HG02571 (cell line): ENCODE data around the gene CLSTN2.

Experiments
- ATAC-seq: cut with Tn5 transposase; IDR thresholded peaks from one replicate; pipeline ENCODE4 v1.9.1; 2021; ENCODE audit warnings: mild to moderate bottlenecking, moderate library complexity; ENCODE audit not compliant: unreplicated experiment

Gene CLSTN2

GRCh38 chr3:140319739-140320138, 384.8 kb downstream of the CLSTN2 start:
- no peak for ATAC-seq

DNA sequence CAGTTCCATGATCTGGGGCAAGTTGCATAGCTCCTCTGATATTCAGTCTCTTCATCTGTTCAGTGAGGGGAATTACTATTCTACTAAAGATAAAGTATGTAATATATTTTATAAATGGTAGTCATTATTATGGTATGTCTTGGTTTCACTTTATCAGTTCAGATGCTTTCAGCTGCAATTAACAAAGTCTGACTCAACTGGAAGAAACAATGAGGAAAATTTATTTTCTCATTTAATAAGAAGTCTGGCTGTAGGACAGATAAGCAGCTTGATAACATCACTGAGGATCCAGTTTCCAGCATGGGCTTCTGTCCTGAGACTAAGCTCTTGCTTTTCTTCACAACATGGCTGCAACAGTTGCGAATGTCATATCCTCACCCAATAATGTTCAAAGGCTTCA, 388.6 kb downstream of the CLSTN2 start:
- ATAC-seq, result no peak

DNA sequence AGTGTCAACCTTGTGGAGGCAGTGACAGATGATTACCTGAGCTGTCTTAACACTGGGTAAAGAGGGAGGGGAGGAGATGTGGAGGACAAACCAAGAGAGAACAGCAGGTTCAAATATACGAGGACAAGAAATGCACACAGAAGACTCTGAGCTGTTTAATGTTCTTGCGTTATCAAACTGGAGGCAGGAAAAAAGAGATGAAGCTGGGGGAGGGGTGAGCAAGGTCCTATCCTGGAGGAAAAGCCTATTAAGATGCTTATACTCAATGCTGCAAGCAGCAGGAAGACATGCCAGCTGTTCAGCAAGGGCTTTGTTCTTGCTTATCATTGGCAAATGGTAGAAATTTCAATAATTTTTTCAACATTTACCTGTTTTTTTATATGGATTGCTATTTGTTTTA, 397.1 kb downstream of the CLSTN2 start:
- no peak for ATAC-seq

DNA sequence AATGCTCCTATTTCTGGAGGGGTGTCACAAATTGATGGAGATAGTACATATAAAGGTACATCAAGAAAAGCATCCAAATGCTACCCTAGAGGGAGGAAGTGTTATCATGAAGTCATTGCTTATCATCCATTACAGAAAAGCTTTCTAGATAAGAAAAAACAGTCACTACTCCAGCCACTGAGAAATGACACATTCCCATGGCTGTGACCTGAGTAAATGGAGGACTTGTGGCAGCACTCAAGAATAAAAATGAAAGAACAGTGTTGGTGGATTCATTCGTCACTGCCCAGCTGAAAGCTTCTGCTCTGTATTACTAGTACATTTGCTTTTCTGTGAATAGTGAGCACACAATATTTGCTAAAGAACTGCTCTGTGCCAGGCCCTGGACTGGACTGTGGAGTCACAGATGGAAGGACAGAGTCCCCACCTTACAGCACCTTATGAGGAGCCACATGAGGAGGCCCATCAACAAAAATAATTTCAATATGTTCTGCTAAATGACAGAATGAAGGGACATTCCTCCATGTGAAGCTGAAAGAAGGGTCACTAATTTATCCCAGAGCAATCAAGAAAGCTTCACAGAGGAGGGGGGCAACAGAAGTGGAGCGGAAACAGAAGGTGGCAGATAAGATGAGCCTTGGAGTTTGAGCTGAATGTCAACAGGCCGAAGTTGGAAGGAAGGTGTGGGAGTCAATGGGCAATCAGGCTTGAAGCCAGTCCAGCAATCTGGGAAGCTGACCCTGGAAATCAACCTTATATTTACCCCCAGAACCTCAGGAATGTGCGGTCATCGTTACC, 399.3 kb downstream of the CLSTN2 start:
- no peak for ATAC-seq

DNA sequence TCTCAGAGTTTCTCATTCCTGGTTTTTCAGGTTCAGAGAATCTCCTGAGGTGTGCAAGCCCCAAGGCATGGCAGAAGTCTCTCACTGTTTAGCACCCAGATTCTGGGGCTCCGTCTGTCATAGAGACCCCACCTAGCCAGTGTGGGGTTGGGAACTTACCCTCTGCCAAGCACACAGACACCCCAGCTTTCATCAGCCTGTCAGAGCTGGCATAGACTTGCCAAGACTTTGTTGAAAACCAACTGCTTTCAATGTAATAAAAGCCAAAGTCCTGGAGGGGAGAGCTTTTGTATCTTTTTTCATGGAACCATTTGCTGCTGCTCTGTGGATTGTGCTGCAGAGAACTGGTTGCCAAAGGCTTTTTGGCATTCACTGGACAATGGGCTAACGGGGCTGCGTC, 401.5 kb downstream of the CLSTN2 start:
- no peak for ATAC-seq

DNA sequence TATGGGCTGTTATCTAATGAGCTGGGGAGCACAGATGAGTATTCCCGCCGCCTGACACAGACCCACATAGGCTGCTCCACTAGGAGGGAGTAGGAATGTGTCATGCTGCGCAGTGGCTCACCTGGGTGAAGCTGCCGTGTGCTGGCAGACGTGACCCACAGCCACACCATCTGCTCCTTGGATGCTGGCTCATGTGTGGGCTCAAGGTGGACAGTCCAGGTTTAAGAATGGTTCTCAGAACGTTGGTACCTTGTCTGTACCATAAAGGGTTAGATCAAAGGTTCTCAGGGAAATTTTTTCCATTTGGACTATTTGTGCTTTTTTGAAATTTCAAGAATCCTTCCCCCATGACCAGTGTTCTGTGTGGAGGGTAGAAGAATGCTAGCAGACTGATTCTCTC, 403.9 kb downstream of the CLSTN2 start:
- no peak for ATAC-seq

- ATAC-seq, result no peak
Observed at GRCh38 chr3:140341203-140341602, 406.2 kb downstream of the CLSTN2 start.

- ATAC-seq, result no peak
Observed at GRCh38 chr3:140341817-140342403, 406.9 kb downstream of the CLSTN2 start.

DNA sequence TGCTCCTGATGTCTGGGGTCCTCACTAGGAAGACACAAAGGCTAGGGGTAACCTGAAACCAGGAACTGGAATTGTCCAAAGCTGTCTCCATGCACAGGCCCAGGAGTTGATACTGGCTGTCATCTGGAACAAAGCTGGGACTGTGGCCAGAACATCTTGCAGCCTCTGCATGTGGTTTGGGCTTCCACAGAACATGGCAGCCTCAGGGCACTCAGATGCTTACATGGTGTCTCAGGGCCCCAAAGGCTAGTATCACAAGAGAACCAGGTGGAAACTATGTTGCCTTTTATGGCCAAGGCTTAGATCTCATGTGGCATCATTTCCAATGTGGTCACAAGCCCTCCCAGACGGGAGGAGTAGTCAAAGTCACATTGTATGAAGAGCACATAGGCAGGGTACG, 407.7 kb downstream of the CLSTN2 start:
- no peak for ATAC-seq

DNA sequence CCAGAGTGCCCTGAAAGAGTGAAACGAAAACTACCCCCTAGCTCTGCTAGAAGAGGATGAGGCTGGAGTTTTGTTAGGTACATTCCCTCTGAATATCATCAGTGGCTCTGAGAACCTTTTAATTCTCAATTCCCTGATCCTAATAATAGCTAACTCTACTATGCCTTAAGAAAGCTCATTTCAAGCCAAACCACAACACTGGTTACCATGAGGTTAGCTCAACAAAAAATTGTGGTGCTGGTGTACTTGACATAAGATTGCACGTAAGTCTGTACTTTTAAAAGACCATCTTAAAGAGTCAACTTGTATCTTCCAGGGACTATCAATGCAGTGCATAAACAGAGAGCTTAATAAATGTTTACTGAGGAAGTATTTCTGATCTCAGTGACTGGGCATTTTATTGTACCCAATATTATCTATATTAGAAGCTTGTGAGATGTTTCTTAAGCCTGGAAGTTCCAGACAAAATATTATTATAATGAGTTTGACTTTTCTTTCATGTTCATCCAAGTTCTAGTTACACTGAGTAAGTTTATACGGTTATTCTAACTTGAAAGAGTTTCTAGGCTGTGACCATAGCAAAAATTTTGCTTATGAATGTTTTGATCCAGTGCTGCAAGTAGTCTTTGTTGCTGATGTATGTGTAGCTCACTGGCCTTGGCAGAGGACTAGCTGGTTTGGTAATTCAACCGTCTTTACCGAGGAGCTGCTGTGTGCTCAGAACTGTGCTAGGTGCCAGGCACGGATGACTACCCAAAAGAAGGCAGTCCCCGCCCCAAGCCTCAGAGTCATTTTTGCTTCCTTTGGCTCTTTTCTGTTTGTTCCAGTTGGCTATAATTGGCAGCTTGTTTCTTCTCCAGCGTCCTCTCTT, 408.5 kb downstream of the CLSTN2 start:
- no peak for ATAC-seq

- ATAC-seq, result no peak
Observed at GRCh38 chr3:140344082-140344454, 409.1 kb downstream of the CLSTN2 start.

DNA sequence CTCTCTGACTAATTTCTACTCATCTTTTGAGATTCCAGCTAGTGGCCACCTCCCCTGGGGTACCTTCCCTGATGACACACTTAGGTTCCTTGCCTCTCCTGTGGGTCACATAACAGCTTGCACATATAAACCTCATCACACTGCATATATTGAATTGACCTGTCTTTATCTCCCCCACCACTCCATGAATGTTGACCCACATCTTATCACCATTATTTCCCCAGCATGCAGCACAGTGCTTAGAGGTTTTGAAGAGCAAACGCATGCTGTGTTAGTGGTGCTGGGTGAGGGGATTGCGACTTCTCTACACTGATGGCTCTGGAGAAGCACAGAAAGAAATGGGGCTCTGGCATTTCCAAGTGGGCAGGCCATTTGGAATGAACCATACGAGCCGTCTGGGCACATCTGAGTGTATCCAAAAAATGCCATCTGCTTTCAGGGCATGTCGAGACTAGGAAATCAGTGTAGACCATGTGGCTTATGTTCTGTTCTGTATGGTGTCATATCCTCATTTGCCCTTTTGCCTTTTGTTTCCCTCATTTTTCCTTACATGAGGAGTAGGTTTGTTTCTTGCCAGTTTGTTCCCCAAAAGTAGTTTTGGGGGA, 409.7 kb downstream of the CLSTN2 start:
- no peak for ATAC-seq

- ATAC-seq, result no peak
Observed at GRCh38 chr3:140347151-140347550, 412.2 kb downstream of the CLSTN2 start.

GRCh38 chr3:140349938-140350337, 415.0 kb downstream of the CLSTN2 start:
- ATAC-seq, result no peak

GRCh38 chr3:140351466-140351865, 416.5 kb downstream of the CLSTN2 start:
- no peak for ATAC-seq

DNA sequence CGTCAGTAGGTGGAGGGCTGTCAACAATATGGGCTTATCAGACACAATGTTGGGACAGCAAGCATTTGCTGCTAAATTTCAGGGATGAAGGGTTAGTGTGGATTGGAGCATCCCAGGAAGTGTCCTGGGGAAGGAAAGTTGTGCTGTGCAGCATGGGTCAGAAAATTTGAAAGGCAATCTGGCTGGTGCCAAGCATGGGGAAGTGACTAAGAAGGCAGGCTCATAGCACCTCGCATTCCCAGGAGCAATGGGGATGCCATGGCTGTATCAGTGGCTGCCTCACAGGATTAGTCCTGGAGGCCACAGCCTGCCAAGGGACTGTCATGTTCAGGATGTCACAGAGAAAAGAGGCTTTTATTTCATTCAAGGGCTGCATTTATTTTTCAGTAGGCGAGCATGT, 420.5 kb downstream of the CLSTN2 start:
- ATAC-seq, result no peak

DNA sequence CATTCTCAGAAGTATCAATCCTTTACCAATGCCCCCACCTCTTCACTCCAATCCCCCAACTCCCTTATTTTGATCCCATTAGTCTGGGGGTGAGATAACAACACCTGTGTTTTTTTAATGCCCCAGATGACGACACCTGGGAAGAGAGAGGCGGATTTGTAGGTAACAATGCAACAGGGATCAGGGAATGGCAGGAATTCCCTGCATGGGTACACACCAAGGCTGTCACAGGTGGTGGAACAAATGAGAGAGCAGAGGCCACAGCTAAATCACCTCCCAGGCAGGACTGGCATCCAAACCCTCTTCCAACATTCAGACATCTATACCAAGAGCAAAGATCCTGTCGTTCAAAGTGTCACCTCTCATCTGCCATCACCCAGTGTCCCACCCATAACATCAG, 423.7 kb downstream of the CLSTN2 start:
- no peak for ATAC-seq

DNA sequence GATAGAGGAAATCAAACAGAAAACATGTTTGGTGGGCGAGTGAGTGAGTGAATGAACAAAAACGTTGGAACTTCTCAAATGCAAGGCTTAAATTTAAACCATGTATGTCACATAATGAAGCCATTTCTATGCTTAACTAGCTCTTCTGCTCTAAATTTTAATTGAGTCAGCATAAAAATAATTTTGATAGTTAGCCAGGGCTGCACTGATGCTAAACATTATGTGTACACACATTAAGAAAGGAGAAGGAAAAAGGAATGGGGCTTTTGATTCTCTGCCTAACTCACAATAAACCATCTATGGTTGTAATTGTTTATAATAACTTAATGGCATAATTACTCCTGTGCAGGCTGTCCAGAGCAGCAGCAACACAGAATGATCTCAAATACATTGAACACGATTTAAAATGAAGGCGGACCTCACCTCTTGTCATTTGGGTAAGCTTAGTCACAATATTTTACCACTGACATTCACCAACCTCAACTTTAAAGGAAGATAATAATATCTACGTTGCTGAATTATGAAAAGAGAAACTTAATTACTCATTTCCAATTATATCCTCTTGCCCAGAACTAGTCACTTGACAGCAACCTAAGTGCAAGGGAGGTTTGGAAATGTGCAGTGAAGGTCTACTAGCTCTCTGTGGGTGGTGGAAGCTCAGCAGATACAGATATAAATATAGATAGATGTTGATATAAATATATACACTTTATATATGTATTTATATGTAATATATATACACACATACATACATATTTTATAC, 424.4 kb downstream of the CLSTN2 start:
- no peak for ATAC-seq

DNA sequence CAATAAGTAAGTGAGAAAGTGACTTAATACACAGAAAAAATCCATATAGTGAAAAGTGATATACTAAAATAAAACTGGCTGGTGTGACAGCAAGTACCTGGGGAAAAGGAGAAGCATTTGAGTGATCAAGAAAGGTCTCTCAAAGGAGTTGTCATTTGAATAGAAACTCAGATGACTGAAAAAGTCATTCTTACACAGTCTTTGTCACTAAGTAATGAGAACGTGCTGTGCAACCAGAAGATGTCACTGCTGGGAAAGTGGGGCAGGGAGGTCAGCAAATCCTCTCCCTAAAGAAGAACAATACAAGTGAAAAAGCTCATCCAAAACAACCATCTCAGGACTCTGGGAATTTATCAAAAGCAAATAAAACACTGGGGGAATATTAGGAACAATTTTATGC, 425.3 kb downstream of the CLSTN2 start:
- ATAC-seq, result no peak

GRCh38 chr3:140363801-140364200, 428.8 kb downstream of the CLSTN2 start:
- ATAC-seq, result no peak
